ENCODE data around the gene WDR83. TPM values are rescaled to one million over a fixed set of nuclear protein-coding genes. Genes with fewer than 3 reads are reported as not detected.
"Not testable (repeated sequence)": the region's sequence is repeated elsewhere in the genome, so short reads cannot be mapped to it uniquely, and the experiment has no call there.

WDR83 gene, protein sequence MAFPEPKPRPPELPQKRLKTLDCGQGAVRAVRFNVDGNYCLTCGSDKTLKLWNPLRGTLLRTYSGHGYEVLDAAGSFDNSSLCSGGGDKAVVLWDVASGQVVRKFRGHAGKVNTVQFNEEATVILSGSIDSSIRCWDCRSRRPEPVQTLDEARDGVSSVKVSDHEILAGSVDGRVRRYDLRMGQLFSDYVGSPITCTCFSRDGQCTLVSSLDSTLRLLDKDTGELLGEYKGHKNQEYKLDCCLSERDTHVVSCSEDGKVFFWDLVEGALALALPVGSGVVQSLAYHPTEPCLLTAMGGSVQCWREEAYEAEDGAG
- total RNA-seq (ENCODE audit: unreplicated experiment): 16.3 TPM
- long read RNA-seq, transcript WDR83-201 (11 exons, 1,457 nt): major isoform, 8 of 17 reads
- long read RNA-seq, partial matches to known transcripts: 3 of 17 reads
- long read RNA-seq, other reads (novel, unspliced or antisense): 5 of 17 reads

DNA sequence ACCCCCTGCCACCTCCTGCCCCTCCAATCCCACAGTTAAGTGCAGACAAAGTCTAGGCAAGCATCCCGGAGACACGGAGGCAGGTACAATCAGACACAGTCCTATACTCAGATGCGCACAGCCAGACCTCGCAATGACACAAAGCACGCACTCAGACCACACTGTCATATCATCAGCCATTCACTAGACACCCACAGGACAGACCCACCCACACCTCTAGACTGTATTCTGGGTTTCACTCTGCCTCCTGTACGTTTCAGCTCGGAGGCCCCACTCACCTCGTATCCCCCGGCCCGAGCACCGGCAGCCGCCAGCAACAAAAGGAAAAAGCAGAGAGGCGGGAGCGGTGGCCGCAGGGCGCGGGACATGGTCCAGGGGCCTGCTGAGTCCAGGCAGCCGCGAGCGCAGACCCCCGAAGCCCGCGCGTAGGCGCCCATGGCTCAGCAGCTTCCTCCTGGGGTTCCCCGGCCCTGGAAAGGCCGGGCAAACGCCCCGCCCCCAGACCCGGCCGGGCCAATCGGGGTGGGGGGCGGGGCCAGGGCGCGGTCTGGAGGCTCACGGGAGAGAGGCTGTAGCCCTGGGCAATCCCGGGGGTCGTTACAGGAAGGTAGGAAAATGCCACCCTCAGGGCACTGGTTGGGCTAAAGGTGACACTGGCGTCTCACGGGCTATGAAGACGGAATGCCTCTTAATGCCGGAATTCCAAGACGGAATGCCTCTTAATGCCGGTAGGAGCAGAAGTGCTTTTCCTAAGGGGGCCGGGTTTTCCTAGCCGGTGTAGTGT lies at the start of gene WDR83, which contains the start of gene MAN2B1:
Gene WDR83, plus strand, starts transcription at position 543 of the 784 bp plus-strand sequence. CDS start 2,984 bp downstream, outside the sequence.
Gene MAN2B1, minus strand, starts transcription at position 478 of the 784 bp plus-strand sequence. Its CDS starts 41 bp downstream, at position 437.
- DNase-seq: peak; percentile 87
- Mint-ChIP-seq H3K27me3 (ENCODE audit: unreplicated experiment) (peaks cover 8% of the 10 kb centered on the region), H3K4me3 (ENCODE audit: unreplicated experiment) (peak within 1 kb of the TSS; percentile 99), H3K4me1 (ENCODE audit: low read depth, unreplicated experiment) (peaks cover 16% of the 10 kb centered on the region), H3K36me3 (ENCODE audit: unreplicated experiment) (no peaks in the 10 kb centered on the region), H3K27ac (ENCODE audit: unreplicated experiment) (peak within 1 kb of the TSS; percentile 86), H3K9me3 (ENCODE audit: unreplicated experiment) (peaks cover 5% of the 10 kb centered on the region)
- TF ChIP-seq, protein P1, sequence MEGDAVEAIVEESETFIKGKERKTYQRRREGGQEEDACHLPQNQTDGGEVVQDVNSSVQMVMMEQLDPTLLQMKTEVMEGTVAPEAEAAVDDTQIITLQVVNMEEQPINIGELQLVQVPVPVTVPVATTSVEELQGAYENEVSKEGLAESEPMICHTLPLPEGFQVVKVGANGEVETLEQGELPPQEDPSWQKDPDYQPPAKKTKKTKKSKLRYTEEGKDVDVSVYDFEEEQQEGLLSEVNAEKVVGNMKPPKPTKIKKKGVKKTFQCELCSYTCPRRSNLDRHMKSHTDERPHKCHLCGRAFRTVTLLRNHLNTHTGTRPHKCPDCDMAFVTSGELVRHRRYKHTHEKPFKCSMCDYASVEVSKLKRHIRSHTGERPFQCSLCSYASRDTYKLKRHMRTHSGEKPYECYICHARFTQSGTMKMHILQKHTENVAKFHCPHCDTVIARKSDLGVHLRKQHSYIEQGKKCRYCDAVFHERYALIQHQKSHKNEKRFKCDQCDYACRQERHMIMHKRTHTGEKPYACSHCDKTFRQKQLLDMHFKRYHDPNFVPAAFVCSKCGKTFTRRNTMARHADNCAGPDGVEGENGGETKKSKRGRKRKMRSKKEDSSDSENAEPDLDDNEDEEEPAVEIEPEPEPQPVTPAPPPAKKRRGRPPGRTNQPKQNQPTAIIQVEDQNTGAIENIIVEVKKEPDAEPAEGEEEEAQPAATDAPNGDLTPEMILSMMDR (IDR thresholded peaks at IDR 0.05; ENCODE audit: partially characterized antibody, unreplicated experiment): no peak

DNA sequence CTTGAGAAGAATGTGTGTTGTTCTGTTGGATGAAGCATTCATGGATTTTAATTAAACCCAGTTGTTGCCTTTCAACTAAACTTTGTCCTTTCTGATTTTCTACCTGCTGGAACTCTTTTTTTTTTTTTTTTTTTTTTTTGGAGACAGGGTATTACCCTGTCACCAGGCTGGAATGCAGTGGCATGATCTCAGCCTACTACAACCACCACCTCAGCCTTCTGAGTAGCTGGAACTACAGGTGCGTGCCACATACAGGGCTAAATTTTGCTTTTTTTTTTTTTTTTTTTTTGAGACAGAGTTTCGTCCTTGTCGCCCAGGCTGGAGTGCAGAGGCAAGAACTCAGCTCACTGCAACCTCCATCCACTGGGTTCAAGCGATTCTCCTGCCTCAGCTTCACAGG lies 49.0 kb upstream of the WDR83 start:
- TF ChIP-seq, protein P1 (IDR thresholded peaks at IDR 0.05; ENCODE audit: partially characterized antibody, unreplicated experiment): no peak
- Mint-ChIP-seq H3K4me3 (ENCODE audit: unreplicated experiment) (no peak overlapping the region), H3K27ac (ENCODE audit: unreplicated experiment) (no peak overlapping the region), H3K27me3 (ENCODE audit: unreplicated experiment) (peaks cover 4% of the 10 kb centered on the region), H3K4me1 (ENCODE audit: low read depth, unreplicated experiment) (no peaks in the 10 kb centered on the region), H3K9me3 (ENCODE audit: unreplicated experiment) (peaks cover 3% of the 10 kb centered on the region), H3K36me3 (ENCODE audit: unreplicated experiment) (peaks cover 4% of the 10 kb centered on the region)
- DNase-seq: no peak

DNA sequence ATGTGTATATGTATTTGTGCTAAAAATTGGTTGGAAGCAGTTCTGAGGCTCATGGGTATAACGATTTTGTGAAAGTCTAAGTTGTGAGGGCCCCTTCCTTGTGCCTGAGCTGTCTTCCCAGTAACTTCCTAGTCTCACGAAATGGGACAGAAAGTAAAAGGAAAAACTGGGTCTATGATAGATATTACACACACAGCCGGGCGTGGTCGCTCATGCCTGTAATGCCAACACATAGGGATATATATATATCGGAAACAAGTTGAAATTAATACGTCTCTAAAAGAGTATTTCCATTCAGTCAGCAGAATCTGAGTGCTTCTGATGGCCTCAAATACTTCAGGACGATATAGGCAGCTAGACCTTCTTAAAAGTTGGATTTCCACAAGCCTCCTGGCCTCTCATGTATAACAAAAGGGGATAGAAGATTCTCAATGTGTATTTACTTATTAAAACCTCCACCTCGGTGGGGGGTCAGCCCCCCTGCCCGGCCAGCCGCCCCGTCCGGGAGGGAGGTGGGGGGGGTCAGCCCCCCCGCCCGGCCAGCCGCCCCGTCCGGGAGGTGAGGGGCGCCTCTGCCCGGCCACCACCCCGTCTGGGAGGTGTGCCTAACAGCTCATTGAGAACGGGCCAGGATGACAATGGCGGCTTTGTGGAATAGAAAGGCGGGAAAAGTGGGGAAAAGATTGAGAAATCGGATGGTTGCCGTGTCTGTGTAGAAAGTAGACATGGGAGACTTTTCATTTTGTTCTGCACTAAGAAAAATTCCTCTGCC lies 45.2 kb upstream of the WDR83 start:
- H3K4me3 Mint-ChIP-seq (ENCODE audit: unreplicated experiment); H3K4me1 Mint-ChIP-seq (ENCODE audit: low read depth, unreplicated experiment); DNase-seq; H3K27me3 Mint-ChIP-seq (ENCODE audit: unreplicated experiment); H3K27ac Mint-ChIP-seq (ENCODE audit: unreplicated experiment); H3K9me3 Mint-ChIP-seq (ENCODE audit: unreplicated experiment): not testable (repeated sequence)
- peaks cover 12% of the 10 kb centered on the region for H3K36me3 Mint-ChIP-seq (ENCODE audit: unreplicated experiment)

DNA sequence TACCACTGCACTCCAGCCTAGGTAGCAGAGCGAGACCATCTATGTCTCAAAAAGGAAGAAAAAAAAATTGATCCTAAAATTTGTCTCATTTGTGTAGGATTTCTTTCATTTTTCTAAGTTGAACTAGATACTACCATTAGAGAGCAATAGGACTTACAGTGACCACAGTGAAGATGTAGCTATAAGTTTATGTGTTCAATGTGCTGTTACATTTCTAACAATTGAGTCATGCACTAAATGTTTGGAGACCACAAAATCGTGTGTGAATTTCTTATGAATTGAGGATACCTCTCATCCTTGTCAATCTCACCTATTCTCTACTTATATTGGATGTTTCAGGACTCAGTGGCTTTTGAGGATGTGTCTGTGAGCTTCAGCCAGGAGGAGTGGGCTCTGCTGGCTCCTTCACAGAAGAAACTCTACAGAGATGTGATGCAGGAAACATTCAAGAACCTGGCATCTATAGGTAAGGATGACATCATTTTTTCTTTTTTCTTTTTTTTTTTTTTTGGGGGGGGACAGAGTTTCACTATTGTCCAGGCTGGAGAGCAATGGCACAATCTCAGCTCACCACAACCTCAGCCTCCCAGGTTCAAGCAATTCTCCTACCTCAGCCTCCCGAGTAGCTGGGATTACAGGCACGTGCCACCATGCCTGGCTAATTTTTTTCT lies 43.1 kb upstream of the WDR83 start:
- H3K36me3 Mint-ChIP-seq (ENCODE audit: unreplicated experiment): peaks cover 29% of the 10 kb centered on the region
- TF ChIP-seq, protein P1 (IDR thresholded peaks at IDR 0.05; ENCODE audit: partially characterized antibody, unreplicated experiment): no peak
- no peaks in the 10 kb centered on the region for H3K27me3 Mint-ChIP-seq (ENCODE audit: unreplicated experiment)
- DNase-seq: no peak
- peaks cover 10% of the 10 kb centered on the region for H3K9me3 Mint-ChIP-seq (ENCODE audit: unreplicated experiment)
- no peak overlapping the region for H3K4me3 Mint-ChIP-seq (ENCODE audit: unreplicated experiment)
- H3K4me1 Mint-ChIP-seq (ENCODE audit: low read depth, unreplicated experiment): no peaks in the 10 kb centered on the region
- H3K27ac Mint-ChIP-seq (ENCODE audit: unreplicated experiment): no peak overlapping the region

DNA sequence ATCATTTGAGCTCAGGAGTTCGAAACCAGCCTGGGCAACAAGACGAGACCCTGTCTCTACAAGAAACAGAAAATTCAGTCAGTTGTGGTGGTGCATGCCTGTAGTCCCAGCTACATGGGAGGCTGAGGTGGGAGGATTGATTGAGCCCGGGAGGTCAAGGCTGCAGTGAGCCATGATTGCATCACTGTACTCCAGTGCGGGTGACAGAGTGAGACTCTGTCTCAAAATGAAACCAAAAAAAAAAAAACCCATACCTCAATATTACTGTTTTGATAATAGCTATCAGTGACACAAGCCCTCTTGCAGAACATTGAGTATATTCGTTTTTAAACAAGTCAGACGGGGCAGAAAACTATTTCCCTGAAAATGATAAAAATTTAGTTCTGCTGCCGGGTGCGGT lies 39.6 kb upstream of the WDR83 start:
- TF ChIP-seq, protein P1 (IDR thresholded peaks at IDR 0.05; ENCODE audit: partially characterized antibody, unreplicated experiment): no peak
- Mint-ChIP-seq H3K4me3 (ENCODE audit: unreplicated experiment) (no peak overlapping the region), H3K36me3 (ENCODE audit: unreplicated experiment) (peaks cover 47% of the 10 kb centered on the region), H3K4me1 (ENCODE audit: low read depth, unreplicated experiment) (no peaks in the 10 kb centered on the region), H3K9me3 (ENCODE audit: unreplicated experiment) (peaks cover 6% of the 10 kb centered on the region), H3K27me3 (ENCODE audit: unreplicated experiment) (no peaks in the 10 kb centered on the region), H3K27ac (ENCODE audit: unreplicated experiment) (no peak overlapping the region)
- no peak for DNase-seq

All from glutamatergic neuron (in vitro differentiated cells).